WTC11 (cell line): ENCODE data around the gene FOXP1. TPM values are rescaled to one million over a fixed set of nuclear protein-coding genes. Genes with fewer than 3 reads are reported as not detected.

Experiments used
- ATAC-seq: fragments of 200-7000 bp; cut with Tn5 transposase; 2 replicates; pipeline ENCODE4 v1.10.0; 2021; ENCODE audit warnings: mild to moderate bottlenecking, moderate library complexity
- CTCF ChIA-PET: fragments of 300-600 bp; sonication (Branson Sonifier 250); formaldehyde crosslinking; loops from one replicate; lab custom pipeline; 2021; ENCODE audit warnings: antibody characterized with exemption; lab: Charles Lee
- POLR2A ChIA-PET: fragments of 350-600 bp; sonication (Branson Sonifier 250); formaldehyde crosslinking; loops from one replicate; lab custom pipeline; 2021; ENCODE audit warnings: antibody characterized with exemption; lab: Charles Lee
- DNase-seq: peaks from one replicate; pipeline ENCODE4 v3.0.0; 2021; ENCODE audit warnings: low spot score
- H3K27ac Mint-ChIP-seq: 2 replicates; pipeline ENCODE4 v1.8.0; 2021; ENCODE audit warnings: mixed read lengths
- H3K27me3 Mint-ChIP-seq: 2 replicates; pipeline ENCODE4 v1.8.0; 2021; ENCODE audit warnings: low read depth, mild to moderate bottlenecking, moderate library complexity, mixed read lengths
- H3K36me3 Mint-ChIP-seq: 2 replicates; pipeline ENCODE4 v1.8.0; 2021; ENCODE audit warnings: mixed read lengths
- H3K4me1 Mint-ChIP-seq: 2 replicates; pipeline ENCODE4 v1.8.0; 2022; ENCODE audit warnings: mixed read lengths
- H3K4me3 Mint-ChIP-seq: 2 replicates; pipeline ENCODE4 v1.8.0; 2021; ENCODE audit warnings: mild to moderate bottlenecking, moderate library complexity, mixed read lengths
- H3K9me3 Mint-ChIP-seq: 2 replicates; pipeline ENCODE4 v1.8.0; 2021; ENCODE audit warnings: mixed read lengths
- CTCF ChIP-seq: fragments of 200-600 bp; IDR thresholded peaks from 2 replicates; pipeline ENCODE4 v1.8.0; 2022; ENCODE audit warnings: antibody characterized with exemption
- E2F5 ChIP-seq: sonication (generic); formaldehyde crosslinking; IDR thresholded peaks from 2 replicates; pipeline ENCODE4 v1.8.1; 2022; ENCODE audit warnings: mild to moderate bottlenecking, moderate library complexity, missing genetic modification reagents
- ESRRA ChIP-seq: sonication (generic); formaldehyde crosslinking; IDR thresholded peaks from 2 replicates; pipeline ENCODE4 v1.8.1; 2022; ENCODE audit warnings: mild to moderate bottlenecking, missing genetic modification reagents, borderline replicate concordance
- FOXJ3 ChIP-seq: sonication (generic); formaldehyde crosslinking; IDR thresholded peaks from 2 replicates; pipeline ENCODE4 v1.9.0; 2021; ENCODE audit warnings: missing genetic modification reagents, mild to moderate bottlenecking, borderline replicate concordance
- FOXK1 ChIP-seq: sonication (generic); formaldehyde crosslinking; IDR thresholded peaks from 2 replicates; pipeline ENCODE4 v1.8.0; 2022; ENCODE audit warnings: mild to moderate bottlenecking, moderate library complexity, missing genetic modification reagents
- FOXP1 ChIP-seq: sonication (generic); formaldehyde crosslinking; IDR thresholded peaks from 2 replicates; pipeline ENCODE4 v1.8.0; 2022; ENCODE audit warnings: missing genetic modification reagents, mild to moderate bottlenecking, moderate library complexity, borderline replicate concordance
- GRHL2 ChIP-seq: fragments of 250-450 bp; sonication (Bioruptor Pico); IDR thresholded peaks from 2 replicates; pipeline ENCODE4 v1.8.0; 2022; ENCODE audit warnings: mild to moderate bottlenecking, moderate library complexity; ENCODE audit not compliant: insufficient replicate concordance, severe bottlenecking
- JAZF1 ChIP-seq: fragments of 250-450 bp; sonication (Bioruptor Pico); IDR thresholded peaks from 2 replicates; pipeline ENCODE4 v1.9.0; 2021; ENCODE audit warnings: moderate library complexity, mild to moderate bottlenecking, inconsistent platforms
- NFATC4 ChIP-seq: fragments of 250-450 bp; sonication (Bioruptor Pico); IDR thresholded peaks from 2 replicates; pipeline ENCODE4 v1.9.0; 2021; ENCODE audit warnings: mild to moderate bottlenecking
- NFE2L1 ChIP-seq: sonication (generic); formaldehyde crosslinking; IDR thresholded peaks from 2 replicates; pipeline ENCODE4 v1.8.1; 2023; ENCODE audit warnings: missing genetic modification reagents
- NFYB ChIP-seq: sonication (generic); formaldehyde crosslinking; conservative IDR thresholded peaks from 2 replicates; pipeline ENCODE4 v1.8.0; 2022; ENCODE audit warnings: low read depth, missing genetic modification reagents
- NR3C1 ChIP-seq: sonication (generic); formaldehyde crosslinking; conservative IDR thresholded peaks from 2 replicates; pipeline ENCODE4 v1.8.1; 2023; ENCODE audit warnings: low read depth, mild to moderate bottlenecking, missing genetic modification reagents
- PRRX2 ChIP-seq: fragments of 250-450 bp; sonication (Bioruptor Pico); IDR thresholded peaks from 2 replicates; pipeline ENCODE4 v1.8.0; 2021; ENCODE audit warnings: mild to moderate bottlenecking
- USF1 ChIP-seq: sonication (generic); formaldehyde crosslinking; IDR thresholded peaks from 2 replicates; pipeline ENCODE4 v1.8.0; 2022; ENCODE audit warnings: mild to moderate bottlenecking, missing genetic modification reagents
- ZBTB21 ChIP-seq: sonication (generic); formaldehyde crosslinking; IDR thresholded peaks from 2 replicates; pipeline ENCODE4 v1.8.1; 2023; ENCODE audit warnings: mild to moderate bottlenecking, missing genetic modification reagents, borderline replicate concordance
- ZNF232 ChIP-seq: sonication (generic); formaldehyde crosslinking; IDR thresholded peaks from 2 replicates; pipeline ENCODE4 v1.8.0; 2022; ENCODE audit warnings: mild to moderate bottlenecking, missing genetic modification reagents
- ZNF263 ChIP-seq: sonication (generic); formaldehyde crosslinking; IDR thresholded peaks from 2 replicates; pipeline ENCODE4 v1.8.1; 2022; ENCODE audit warnings: low read depth, mild to moderate bottlenecking, moderate library complexity, missing genetic modification reagents
- ZNF317 ChIP-seq: sonication (generic); formaldehyde crosslinking; IDR thresholded peaks from 2 replicates; pipeline ENCODE4 v1.8.1; 2023; ENCODE audit warnings: low read depth, mild to moderate bottlenecking, moderate library complexity, missing genetic modification reagents, borderline replicate concordance
- ZNF396 ChIP-seq: fragments of 250-450 bp; sonication (Bioruptor Pico); IDR thresholded peaks from 2 replicates; pipeline ENCODE4 v1.8.0; 2021; ENCODE audit warnings: mild to moderate bottlenecking, moderate library complexity, borderline replicate concordance
- ZNF416 ChIP-seq: fragments of 250-450 bp; sonication (Bioruptor Pico); IDR thresholded peaks from 2 replicates; pipeline ENCODE4 v1.9.0; 2021; ENCODE audit warnings: mild to moderate bottlenecking, inconsistent platforms
- total RNA-seq: library from RNA; stranded (reverse); gene quantifications from 3 replicates; pipeline ENCODE4 v1.2.3, GENCODE V29; 2021
- TF ChIP-seq, protein P1 (sequence below): sonication (generic); formaldehyde crosslinking; IDR thresholded peaks from 2 replicates; pipeline ENCODE4 v1.8.1; 2022; ENCODE audit warnings: missing genetic modification reagents, borderline replicate concordance
- TF ChIP-seq, protein P2 (sequence below): fragments of 250-450 bp; sonication (Bioruptor Pico); IDR thresholded peaks from 2 replicates; pipeline ENCODE4 v2.1.2; 2022; ENCODE audit warnings: mild to moderate bottlenecking, moderate library complexity

FOXP1 gene
- total RNA-seq, 1 experiment from 2014 or later: 25.8 TPM

- no peak for TF ChIP-seq FOXP1
- TF ChIP-seq FOXK1 (CRISPR knock-in tag): 0 out of 2 replicates have a peak, but pooled peaks have one; percentile 39
- TF ChIP-seq, all 79 proteins: peak for 4
Observed at GRCh38 chr3:71389911-71390573, 193.5 kb downstream of the FOXP1 start (continued).

DNA sequence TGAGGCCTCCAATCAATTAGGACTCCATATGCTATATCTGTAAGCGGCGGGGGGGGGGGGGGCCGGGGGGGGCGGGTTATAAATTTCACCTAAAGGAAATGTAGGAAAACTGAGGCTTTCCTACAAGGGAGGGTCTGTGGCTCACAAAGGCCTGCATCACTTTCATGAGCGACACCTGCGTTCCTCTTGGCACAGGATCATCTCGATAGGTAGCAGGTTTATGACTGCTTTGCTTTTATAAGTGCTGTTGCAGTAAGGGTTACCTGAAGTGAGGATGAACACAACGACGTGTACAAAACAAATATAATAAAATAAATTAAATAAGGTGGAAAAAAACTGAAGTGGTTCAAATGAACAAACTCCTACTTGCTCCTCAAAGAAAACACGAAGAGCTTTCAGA is 194.3 kb downstream of the FOXP1 start:
- CTCF ChIA-PET: interaction anchor here (1.0 to 1.3 kb wide), 3 partner anchors 8 to 85 kb away, joined by 3 to 4 read pairs (median 3); no protein-coding TSS in a partner anchor
- no peak for ATAC-seq
- Mint-ChIP-seq H3K4me1 (peaks cover 52% of the 10 kb centered on the region), H3K27me3 (no peaks in the 10 kb centered on the region), H3K36me3 (peaks cover 3% of the 10 kb centered on the region; the same call in 1 of the 2 replicates), H3K4me3 (no peak overlapping the region), H3K9me3 (peaks cover 3% of the 10 kb centered on the region), H3K27ac (no peak overlapping the region)
- no peak for TF ChIP-seq NFE2L1 (CRISPR knock-in tag)
- TF ChIP-seq ESRRA (CRISPR knock-in tag): no peak
- TF ChIP-seq CTCF: no peak
- TF ChIP-seq NR3C1 (CRISPR knock-in tag): no peak
- TF ChIP-seq USF1 (CRISPR knock-in tag): no peak
- no peak for TF ChIP-seq ZBTB21
- TF ChIP-seq PRRX2 (CRISPR knock-in tag): no peak
- TF ChIP-seq E2F5: no peak
- TF ChIP-seq ZNF396 (CRISPR knock-in tag): no peak
- TF ChIP-seq ZNF263 (CRISPR knock-in tag): no peak
- no peak for TF ChIP-seq NFYB
- no peak for TF ChIP-seq FOXJ3 (CRISPR knock-in tag)
- no peak for TF ChIP-seq JAZF1 (CRISPR knock-in tag)
- TF ChIP-seq, protein P1, sequence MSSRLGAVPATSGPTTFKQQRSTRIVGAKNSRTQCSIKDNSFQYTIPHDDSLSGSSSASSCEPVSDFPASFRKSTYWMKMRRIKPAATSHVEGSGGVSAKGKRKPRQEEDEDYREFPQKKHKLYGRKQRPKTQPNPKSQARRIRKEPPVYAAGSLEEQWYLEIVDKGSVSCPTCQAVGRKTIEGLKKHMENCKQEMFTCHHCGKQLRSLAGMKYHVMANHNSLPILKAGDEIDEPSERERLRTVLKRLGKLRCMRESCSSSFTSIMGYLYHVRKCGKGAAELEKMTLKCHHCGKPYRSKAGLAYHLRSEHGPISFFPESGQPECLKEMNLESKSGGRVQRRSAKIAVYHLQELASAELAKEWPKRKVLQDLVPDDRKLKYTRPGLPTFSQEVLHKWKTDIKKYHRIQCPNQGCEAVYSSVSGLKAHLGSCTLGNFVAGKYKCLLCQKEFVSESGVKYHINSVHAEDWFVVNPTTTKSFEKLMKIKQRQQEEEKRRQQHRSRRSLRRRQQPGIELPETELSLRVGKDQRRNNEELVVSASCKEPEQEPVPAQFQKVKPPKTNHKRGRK (CRISPR knock-in tag): no peak
- TF ChIP-seq, protein P2, sequence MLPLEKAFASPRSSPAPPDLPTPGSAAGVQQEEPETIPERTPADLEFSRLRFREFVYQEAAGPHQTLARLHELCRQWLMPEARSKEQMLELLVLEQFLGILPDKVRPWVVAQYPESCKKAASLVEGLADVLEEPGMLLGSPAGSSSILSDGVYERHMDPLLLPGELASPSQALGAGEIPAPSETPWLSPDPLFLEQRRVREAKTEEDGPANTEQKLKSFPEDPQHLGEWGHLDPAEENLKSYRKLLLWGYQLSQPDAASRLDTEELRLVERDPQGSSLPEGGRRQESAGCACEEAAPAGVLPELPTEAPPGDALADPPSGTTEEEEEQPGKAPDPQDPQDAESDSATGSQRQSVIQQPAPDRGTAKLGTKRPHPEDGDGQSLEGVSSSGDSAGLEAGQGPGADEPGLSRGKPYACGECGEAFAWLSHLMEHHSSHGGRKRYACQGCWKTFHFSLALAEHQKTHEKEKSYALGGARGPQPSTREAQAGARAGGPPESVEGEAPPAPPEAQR (CRISPR knock-in tag): no peak
- TF ChIP-seq GRHL2 (CRISPR knock-in tag): no peak
- no peak for TF ChIP-seq ZNF317 (CRISPR knock-in tag)
- TF ChIP-seq ZNF416 (CRISPR knock-in tag): no peak
- TF ChIP-seq ZNF232 (CRISPR knock-in tag): no peak
- no peak for TF ChIP-seq NFATC4 (CRISPR knock-in tag)
- POLR2A ChIA-PET: no interaction called here
- DNase-seq: no peak
